Measurements from ENCODE around the gene DAB2IP.

DAB2IP gene

DNA sequence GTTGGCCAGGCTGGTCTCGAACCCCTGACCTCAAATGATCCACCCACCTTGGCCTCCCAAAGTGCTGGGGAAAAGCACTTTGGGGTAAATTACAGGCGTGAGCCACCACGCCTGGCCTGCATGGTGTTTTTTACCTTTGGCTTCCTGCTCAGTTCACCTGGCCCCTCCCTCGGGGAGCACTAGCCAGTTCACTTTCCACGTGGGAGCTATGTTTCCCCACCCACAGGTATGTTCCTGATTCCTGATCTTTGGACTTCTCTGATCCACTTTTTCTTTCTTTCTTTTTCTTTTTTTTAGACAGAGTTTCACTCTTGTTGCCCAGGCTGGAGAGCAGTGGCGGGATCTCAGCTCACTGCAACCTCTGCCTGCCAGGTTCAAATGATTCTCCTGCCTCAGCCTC, 15.8 kb downstream of the DAB2IP start:
- no peak for DNase-seq

DNA sequence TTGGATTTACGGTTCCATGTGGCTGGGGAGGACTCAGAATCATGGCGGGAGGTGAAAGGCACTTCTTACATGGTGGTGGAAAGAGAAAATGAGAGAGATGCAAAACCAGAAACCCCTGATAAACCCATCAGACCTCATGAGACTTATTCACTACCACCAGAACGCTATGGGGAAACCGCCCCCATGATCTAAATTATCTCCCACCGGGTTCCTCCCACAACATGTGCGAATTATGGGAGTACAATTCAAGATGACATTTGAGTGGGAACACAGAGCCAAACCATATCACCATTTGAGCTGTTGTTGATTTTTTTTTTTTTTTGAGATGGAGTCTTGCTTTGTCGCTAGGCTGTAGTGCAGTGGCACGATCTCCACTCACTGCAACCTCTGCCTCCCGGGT, 16.5 kb downstream of the DAB2IP start:
- DNase-seq, result no peak

- DNase-seq, result no peak
Measured at GRCh38 chr9:121670431-121670830, 19.0 kb downstream of the DAB2IP start.

- DNase-seq, result no peak
Measured at GRCh38 chr9:121671612-121672155, 20.2 kb downstream of the DAB2IP start.

DNA sequence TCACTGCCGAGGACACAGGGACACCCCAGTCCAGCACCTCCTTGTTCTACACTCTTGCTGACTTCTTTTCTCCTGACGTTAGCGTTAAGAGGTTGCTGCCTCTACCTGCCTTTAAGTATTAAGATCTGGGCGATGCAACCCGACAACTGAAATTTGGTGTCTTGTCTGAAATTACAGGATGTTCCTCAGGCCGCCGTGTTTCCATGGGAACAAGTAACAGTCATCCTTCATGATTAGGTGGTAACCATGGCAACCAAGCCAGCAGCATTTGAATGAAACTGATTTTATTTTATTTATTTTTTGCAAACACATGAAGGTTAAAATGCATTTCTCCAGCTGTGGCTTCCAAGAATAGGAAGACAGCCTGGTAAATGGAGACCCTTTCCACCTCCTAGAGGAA, 20.8 kb downstream of the DAB2IP start:
- no peak for DNase-seq

DNA sequence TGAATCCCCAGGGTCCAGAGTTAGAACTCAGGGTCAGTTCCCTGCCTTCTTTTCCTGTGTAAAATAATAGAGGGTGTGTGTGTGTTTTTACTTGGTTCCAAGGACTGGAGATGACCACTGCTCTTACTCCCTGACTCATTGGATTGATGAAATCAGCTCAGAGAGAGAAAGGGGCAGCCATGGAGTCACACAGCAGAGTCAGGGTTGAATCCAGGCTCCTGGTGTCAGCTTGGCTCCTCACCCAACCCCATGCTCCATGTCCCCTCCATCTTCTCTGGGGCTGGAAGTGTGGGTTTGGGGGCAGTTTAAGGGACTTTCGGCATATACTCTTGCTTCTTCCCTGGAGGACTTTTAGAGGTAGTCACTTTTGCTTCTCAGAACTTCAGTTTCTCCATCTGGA, 21.6 kb downstream of the DAB2IP start:
- DNase-seq, result no peak

DNA sequence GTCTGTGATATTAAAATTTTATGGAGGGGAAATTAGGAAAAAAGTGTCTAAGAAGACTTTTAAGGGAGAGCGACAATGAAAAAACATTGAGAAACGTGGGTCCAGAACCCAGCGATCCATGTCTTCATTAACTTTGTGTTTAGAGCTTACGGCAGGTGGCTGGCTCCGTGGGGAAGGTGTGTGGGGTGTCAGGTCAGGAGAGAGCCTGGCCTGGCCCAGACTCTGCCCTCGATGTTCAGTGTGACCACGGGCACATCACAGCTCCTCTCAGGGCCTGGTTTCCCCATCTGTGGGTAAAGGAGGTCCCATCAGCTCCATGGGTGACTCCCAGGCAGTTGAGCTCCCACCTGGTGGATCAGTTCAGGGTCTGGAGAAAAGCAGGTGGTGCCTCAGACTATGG, 22.1 kb downstream of the DAB2IP start:
- no peak for DNase-seq

DNA sequence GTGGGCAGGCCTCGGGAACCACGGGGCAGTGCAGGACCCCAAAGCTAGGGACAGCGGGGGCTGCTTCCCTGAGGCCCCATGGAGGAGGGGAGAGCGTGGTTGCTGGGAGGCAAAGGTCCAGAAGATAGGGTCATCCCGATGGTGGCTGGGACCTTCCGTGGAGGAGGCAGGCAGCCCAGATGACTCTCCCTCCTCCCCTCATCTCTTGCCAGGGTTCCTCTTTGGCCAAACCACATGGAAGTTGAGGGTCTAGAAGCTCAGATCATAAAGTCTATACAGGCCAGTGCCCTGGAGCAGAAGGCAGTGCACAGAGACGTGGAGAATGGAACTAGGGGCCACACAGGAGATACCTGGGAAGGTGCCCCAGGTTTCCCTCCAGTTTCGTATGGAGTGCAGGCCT, 22.6 kb downstream of the DAB2IP start:
- DNase-seq, result no peak

DNA sequence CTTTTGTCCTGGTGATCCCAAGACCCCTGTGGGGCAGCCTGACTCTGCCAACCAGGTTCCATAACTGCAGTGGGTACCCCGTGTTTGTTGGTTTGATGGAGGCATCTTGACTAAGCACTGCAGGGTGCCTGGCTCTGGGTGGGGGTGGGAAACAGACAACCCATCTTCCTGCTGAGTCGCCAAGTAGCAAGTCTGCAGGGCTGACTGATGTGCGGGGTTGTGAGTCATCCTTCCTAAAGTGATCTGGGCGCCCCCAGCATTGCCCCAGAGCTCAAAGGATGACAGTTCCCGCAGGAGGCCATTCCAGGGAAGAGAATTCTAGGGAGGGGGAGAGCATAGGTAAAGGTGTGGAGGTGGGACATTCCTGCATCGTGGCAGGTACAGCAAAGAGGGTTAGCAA, 23.5 kb downstream of the DAB2IP start:
- DNase-seq, result no peak

- no peak for DNase-seq
Measured at GRCh38 chr9:121675381-121675780, 23.9 kb downstream of the DAB2IP start.

- no peak for DNase-seq
Measured at GRCh38 chr9:121675969-121676822, 24.8 kb downstream of the DAB2IP start.

DNA sequence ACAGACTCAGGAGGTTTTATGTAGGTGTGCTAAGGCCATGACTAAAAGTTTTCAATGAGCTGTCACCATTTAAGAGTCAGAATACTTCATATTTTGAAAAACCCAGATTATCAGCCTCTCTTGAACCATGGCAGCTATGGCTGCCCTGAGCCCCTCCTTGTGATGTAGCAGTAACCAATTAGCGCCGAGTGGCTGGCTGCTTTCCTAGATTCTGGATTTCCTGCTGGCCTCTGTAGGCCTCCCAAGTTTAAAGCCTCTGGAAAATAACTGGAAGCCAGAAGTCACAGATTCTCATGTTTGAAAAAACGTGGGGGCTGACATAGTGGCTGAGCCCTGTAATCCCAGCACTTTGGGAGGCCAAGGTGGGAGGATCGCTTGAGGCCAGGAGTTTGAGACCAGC, 25.5 kb downstream of the DAB2IP start:
- DNase-seq, result no peak

DNA sequence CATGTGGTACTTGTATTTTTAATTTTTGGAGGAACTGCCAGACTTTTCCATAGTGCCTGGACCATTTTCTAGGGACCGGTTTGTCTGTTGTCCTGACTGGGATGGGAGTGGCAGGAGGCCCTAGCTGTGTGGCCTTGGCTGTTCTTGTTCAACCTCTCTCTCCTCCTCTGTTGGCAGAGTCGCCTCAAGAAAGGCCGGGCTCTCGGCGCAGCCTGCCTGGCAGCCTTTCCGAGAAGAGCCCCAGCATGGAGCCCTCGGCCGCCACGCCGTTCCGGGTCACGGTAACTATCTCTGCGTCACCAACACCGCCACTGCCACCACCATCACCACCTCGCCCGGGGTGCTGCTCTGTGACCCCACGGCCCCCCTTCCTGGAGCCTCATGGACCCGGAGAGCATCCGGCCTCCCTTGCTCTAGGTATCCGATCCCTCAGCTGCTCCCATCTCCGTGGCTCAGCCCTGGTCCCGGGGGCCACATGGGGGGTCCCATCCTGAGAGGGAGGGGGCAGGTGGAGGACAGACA, 27.1 kb downstream of the DAB2IP start:
- no peak for DNase-seq

GRCh38 chr9:121679901-121680635, 28.6 kb downstream of the DAB2IP start:
- no peak for DNase-seq

- DNase-seq, result no peak
Measured at GRCh38 chr9:121681404-121681803, 30.0 kb downstream of the DAB2IP start.

- DNase-seq, result no peak
Measured at GRCh38 chr9:121682201-121682600, 30.8 kb downstream of the DAB2IP start.

GRCh38 chr9:121682926-121683515, 31.6 kb downstream of the DAB2IP start:
- DNase-seq, result no peak

DNA sequence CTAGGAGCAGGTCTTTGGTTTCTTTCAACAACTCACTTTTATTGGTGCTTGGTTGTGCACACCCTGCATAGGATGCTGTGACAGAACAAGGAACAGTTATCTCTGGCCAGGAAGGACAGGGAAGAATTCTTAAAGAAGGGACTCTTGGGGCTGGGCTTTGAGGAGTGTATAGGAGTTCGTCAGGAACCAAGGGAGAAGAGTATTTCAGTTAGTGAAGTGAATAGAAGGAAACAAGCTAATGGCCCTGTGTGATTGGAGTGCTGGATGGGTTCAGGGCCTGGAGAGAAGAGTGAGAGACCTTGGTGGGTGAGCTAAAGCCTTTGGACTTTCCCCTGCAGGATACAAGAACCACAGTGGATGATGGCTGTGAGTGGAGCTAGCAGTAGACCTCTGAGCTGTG, 32.2 kb downstream of the DAB2IP start:
- no peak for DNase-seq

- no peak for DNase-seq
Measured at GRCh38 chr9:121684381-121685145, 33.1 kb downstream of the DAB2IP start.

GRCh38 chr9:121685146-121685794, 33.8 kb downstream of the DAB2IP start:
- no peak for DNase-seq

- DNase-seq, result no peak
Measured at GRCh38 chr9:121685795-121686377, 34.5 kb downstream of the DAB2IP start.

All from cortex of kidney (tissue), 1 donor.